Measurements from ENCODE around the gene CPSF4L.

CPSF4L gene

GRCh38 chr17:73208139-73208827 is 53.4 kb downstream of the CPSF4L start:
- H3K27ac ChIP-seq (ENCODE audit: low read length) = no peak overlapping the region
- TF ChIP-seq, protein P1, sequence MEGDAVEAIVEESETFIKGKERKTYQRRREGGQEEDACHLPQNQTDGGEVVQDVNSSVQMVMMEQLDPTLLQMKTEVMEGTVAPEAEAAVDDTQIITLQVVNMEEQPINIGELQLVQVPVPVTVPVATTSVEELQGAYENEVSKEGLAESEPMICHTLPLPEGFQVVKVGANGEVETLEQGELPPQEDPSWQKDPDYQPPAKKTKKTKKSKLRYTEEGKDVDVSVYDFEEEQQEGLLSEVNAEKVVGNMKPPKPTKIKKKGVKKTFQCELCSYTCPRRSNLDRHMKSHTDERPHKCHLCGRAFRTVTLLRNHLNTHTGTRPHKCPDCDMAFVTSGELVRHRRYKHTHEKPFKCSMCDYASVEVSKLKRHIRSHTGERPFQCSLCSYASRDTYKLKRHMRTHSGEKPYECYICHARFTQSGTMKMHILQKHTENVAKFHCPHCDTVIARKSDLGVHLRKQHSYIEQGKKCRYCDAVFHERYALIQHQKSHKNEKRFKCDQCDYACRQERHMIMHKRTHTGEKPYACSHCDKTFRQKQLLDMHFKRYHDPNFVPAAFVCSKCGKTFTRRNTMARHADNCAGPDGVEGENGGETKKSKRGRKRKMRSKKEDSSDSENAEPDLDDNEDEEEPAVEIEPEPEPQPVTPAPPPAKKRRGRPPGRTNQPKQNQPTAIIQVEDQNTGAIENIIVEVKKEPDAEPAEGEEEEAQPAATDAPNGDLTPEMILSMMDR (IDR thresholded peaks at IDR 0.05; ENCODE audit: low read depth, low read length) = no peak
- TF ChIP-seq EZH2phosphoT487 (IDR thresholded peaks at IDR 0.05; ENCODE audit: low read depth) = no peak
- H3K36me3 ChIP-seq (replicated peaks; ENCODE audit: low read depth, low read length) = peaks cover 49% of the 10 kb centered on the region
- no peaks in the 10 kb centered on the region for H3K9me3 ChIP-seq (ENCODE audit: insufficient read depth, low read length)
- H3K27me3 ChIP-seq (ENCODE audit: low read depth, low read length) = no peaks in the 10 kb centered on the region
- no peak overlapping the region for H3K9ac ChIP-seq (ENCODE audit: low read length)
- no peak overlapping the region for H2AFZ ChIP-seq (ENCODE audit: low read depth, low read length)
- H4K20me1 ChIP-seq (ENCODE audit: insufficient read depth, low read length) = no peaks in the 10 kb centered on the region
- no peaks in the 10 kb centered on the region for H3K79me2 ChIP-seq (ENCODE audit: low read length)
- no peak overlapping the region for H3K4me3 ChIP-seq (ENCODE audit: low read length)
- H3K4me1 ChIP-seq (ENCODE audit: low read length) = no peaks in the 10 kb centered on the region
- no peak overlapping the region for H3K4me2 ChIP-seq (ENCODE audit: low read length)

- no peak overlapping the region for H3K4me3 ChIP-seq (ENCODE audit: low read length)
- H3K27ac ChIP-seq (ENCODE audit: low read length) = no peak overlapping the region
- H3K4me1 ChIP-seq (ENCODE audit: low read length) = no peaks in the 10 kb centered on the region
- H2AFZ ChIP-seq (ENCODE audit: low read depth, low read length) = no peak overlapping the region
- TF ChIP-seq EZH2phosphoT487 (IDR thresholded peaks at IDR 0.05; ENCODE audit: low read depth) = no peak
- TF ChIP-seq, protein P1 (IDR thresholded peaks at IDR 0.05; ENCODE audit: low read depth, low read length) = no peak
- H4K20me1 ChIP-seq (ENCODE audit: insufficient read depth, low read length) = no peaks in the 10 kb centered on the region
- no peaks in the 10 kb centered on the region for H3K9me3 ChIP-seq (ENCODE audit: insufficient read depth, low read length)
- no peaks in the 10 kb centered on the region for H3K27me3 ChIP-seq (ENCODE audit: low read depth, low read length)
- no peak overlapping the region for H3K9ac ChIP-seq (ENCODE audit: low read length)
- H3K79me2 ChIP-seq (ENCODE audit: low read length) = no peaks in the 10 kb centered on the region
- peaks cover 68% of the 10 kb centered on the region for H3K36me3 ChIP-seq (replicated peaks; ENCODE audit: low read depth, low read length)
- H3K4me2 ChIP-seq (ENCODE audit: low read length) = no peak overlapping the region
Measured at GRCh38 chr17:73205459-73205961, 56.2 kb downstream of the CPSF4L start.

- Histone ChIP-seq H4K20me1 (ENCODE audit: insufficient read depth, low read length) (no peaks in the 10 kb centered on the region), H2AFZ (ENCODE audit: low read depth, low read length) (no peak overlapping the region), H3K27me3 (ENCODE audit: low read depth, low read length) (no peaks in the 10 kb centered on the region), H3K27ac (ENCODE audit: low read length) (no peak overlapping the region), H3K9ac (ENCODE audit: low read length) (no peak overlapping the region), H3K36me3 (replicated peaks; ENCODE audit: low read depth, low read length) (peaks cover 72% of the 10 kb centered on the region), H3K9me3 (ENCODE audit: insufficient read depth, low read length) (no peaks in the 10 kb centered on the region), H3K79me2 (ENCODE audit: low read length) (no peaks in the 10 kb centered on the region), H3K4me3 (ENCODE audit: low read length) (no peak overlapping the region), H3K4me1 (ENCODE audit: low read length) (no peaks in the 10 kb centered on the region), H3K4me2 (ENCODE audit: low read length) (no peak overlapping the region)
- TF ChIP-seq EZH2phosphoT487 (IDR thresholded peaks at IDR 0.05; ENCODE audit: low read depth) = no peak
- TF ChIP-seq, protein P1 (IDR thresholded peaks at IDR 0.05; ENCODE audit: low read depth, low read length) = no peak
Measured at GRCh38 chr17:73203788-73204479, 57.7 kb downstream of the CPSF4L start.

DNA sequence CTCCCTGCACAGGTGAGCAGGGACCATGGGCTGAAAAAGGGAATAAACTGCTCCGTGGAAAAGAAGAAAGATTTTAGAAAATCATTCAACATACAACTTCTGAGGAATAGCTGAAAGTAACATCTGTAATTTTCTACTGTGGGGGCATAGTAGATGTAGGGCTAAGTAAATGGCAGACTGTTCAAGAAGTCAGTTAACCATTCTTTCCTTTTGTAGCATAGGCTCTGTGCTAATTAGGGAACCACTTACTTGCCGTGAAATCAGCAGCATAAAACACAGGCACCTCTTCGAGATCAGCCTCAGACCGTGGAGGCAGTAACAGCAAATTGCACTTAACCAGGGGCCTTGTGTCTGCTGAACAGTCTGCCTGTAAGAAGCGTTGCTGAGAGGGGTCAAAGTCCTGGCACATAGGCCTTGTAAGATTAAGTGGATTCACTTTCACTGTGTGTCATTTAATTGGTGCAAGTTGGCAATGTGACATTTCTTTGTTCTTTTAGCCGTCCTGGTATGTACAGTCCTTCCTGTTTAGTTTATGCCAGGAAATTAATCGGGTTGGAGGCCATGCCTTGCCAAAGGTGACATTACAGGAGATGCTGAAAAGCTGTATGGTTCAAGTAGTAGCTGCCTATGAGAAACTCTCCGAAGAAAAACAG is 58.4 kb downstream of the CPSF4L start:
- no peak overlapping the region for H3K4me3 ChIP-seq (ENCODE audit: low read length)
- H4K20me1 ChIP-seq (ENCODE audit: insufficient read depth, low read length) = no peaks in the 10 kb centered on the region
- TF ChIP-seq, protein P1 (IDR thresholded peaks at IDR 0.05; ENCODE audit: low read depth, low read length) = no peak
- no peak for TF ChIP-seq EZH2phosphoT487 (IDR thresholded peaks at IDR 0.05; ENCODE audit: low read depth)
- H3K27me3 ChIP-seq (ENCODE audit: low read depth, low read length) = no peaks in the 10 kb centered on the region
- H2AFZ ChIP-seq (ENCODE audit: low read depth, low read length) = no peak overlapping the region
- H3K27ac ChIP-seq (ENCODE audit: low read length) = no peak overlapping the region
- H3K9me3 ChIP-seq (ENCODE audit: insufficient read depth, low read length) = no peaks in the 10 kb centered on the region
- no peak overlapping the region for H3K9ac ChIP-seq (ENCODE audit: low read length)
- no peaks in the 10 kb centered on the region for H3K79me2 ChIP-seq (ENCODE audit: low read length)
- H3K36me3 ChIP-seq (replicated peaks; ENCODE audit: low read depth, low read length) = peaks cover 73% of the 10 kb centered on the region
- H3K4me1 ChIP-seq (ENCODE audit: low read length) = no peaks in the 10 kb centered on the region
- H3K4me2 ChIP-seq (ENCODE audit: low read length) = no peak overlapping the region

Data from OCI-LY3 (cell line).